22Rv1 (cell line): Measurements from ENCODE around the gene LCE1F.

ENCODE experiments used
- ZFX ChIP-seq: fragments of 450-650 bp; IDR thresholded peaks from 2 replicates; pipeline ENCODE4 v1.6.1; 2017; ENCODE audit warnings: antibody characterized with exemption, borderline replicate concordance
- TF ChIP-seq, protein P1 (sequence below): fragments of 450-650 bp; IDR thresholded peaks from 2 replicates; pipeline ENCODE4 v1.5.1; 2017; ENCODE audit warnings: mild to moderate bottlenecking

DNA sequence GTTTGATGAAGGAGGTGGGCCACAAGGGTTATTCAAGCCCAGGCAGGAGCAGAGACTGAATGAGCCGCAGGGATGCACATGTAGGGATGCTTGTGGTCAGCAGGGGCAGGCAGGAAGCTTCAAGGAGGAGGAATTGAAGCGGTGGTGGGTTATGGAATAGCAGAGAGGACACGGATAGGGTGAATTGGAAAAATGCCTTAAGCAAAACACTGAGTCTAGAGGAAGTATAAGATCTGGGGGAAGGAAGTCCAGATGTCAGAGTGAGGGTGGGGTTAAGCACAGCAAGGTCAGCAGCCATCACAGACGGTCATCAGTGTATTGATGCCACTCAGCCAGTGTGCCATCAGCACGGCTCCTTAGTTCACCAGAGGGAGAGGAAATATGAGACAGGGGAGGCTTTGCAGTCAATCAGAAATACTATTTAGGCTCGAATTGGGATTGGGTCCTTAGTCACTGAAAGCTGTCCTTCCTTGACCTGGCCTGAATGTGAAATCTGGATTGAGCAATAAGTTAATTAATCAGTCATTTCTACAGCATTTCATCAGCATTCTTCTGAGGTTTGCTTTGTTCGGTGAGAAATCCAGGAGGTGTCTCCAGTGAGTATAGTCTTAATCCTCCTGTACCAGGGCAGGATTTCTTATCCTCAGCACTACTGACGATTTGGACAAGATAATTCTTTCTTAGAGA, 6.0 kb upstream of the LCE1F start:
- TF ChIP-seq, protein P1, sequence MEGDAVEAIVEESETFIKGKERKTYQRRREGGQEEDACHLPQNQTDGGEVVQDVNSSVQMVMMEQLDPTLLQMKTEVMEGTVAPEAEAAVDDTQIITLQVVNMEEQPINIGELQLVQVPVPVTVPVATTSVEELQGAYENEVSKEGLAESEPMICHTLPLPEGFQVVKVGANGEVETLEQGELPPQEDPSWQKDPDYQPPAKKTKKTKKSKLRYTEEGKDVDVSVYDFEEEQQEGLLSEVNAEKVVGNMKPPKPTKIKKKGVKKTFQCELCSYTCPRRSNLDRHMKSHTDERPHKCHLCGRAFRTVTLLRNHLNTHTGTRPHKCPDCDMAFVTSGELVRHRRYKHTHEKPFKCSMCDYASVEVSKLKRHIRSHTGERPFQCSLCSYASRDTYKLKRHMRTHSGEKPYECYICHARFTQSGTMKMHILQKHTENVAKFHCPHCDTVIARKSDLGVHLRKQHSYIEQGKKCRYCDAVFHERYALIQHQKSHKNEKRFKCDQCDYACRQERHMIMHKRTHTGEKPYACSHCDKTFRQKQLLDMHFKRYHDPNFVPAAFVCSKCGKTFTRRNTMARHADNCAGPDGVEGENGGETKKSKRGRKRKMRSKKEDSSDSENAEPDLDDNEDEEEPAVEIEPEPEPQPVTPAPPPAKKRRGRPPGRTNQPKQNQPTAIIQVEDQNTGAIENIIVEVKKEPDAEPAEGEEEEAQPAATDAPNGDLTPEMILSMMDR: no peak
- TF ChIP-seq ZFX: no peak
